HG02970 (cell line): ENCODE measurements around the gene SGCA.

Experiments used
- ATAC-seq: cut with Tn5 transposase; IDR thresholded peaks from one replicate; pipeline ENCODE4 v1.9.1; 2021; ENCODE audit warnings: mild to moderate bottlenecking, moderate library complexity, moderate number of reproducible peaks; ENCODE audit not compliant: unreplicated experiment, low FRiP score

SGCA gene

GRCh38 chr17:50164697-50164988 lies 1.2 kb upstream of the SGCA start:
- no peak for ATAC-seq

GRCh38 chr17:50165066-50165465 lies 739 bp upstream of the SGCA start:
- ATAC-seq = no peak

- ATAC-seq = no peak
Observed at GRCh38 chr17:50165466-50165865, 339 bp upstream of the SGCA start.

GRCh38 chr17:50166518-50167181 lies 845 bp downstream of the SGCA start:
- no peak for ATAC-seq

- no peak for ATAC-seq
Observed at GRCh38 chr17:50167371-50167770, 1.6 kb downstream of the SGCA start.

GRCh38 chr17:50168319-50168718 lies 2.5 kb downstream of the SGCA start:
- no peak for ATAC-seq

GRCh38 chr17:50169121-50169764 lies 3.4 kb downstream of the SGCA start:
- ATAC-seq = no peak

GRCh38 chr17:50169881-50170459 lies 4.2 kb downstream of the SGCA start:
- ATAC-seq = no peak

GRCh38 chr17:50170662-50171370 lies 5.0 kb downstream of the SGCA start:
- no peak for ATAC-seq

GRCh38 chr17:50171371-50172071 lies 5.7 kb downstream of the SGCA start:
- ATAC-seq = no peak

GRCh38 chr17:50172130-50172529 lies 6.3 kb downstream of the SGCA start:
- ATAC-seq = no peak

- no peak for ATAC-seq
Observed at GRCh38 chr17:50172936-50173334, 7.1 kb downstream of the SGCA start.

- no peak for ATAC-seq
Observed at GRCh38 chr17:50173335-50173941, 7.6 kb downstream of the SGCA start.

- no peak for ATAC-seq
Observed at GRCh38 chr17:50174444-50174843, 8.6 kb downstream of the SGCA start.

- no peak for ATAC-seq
Observed at GRCh38 chr17:50175035-50175807, 9.4 kb downstream of the SGCA start.

- ATAC-seq = no peak
Observed at GRCh38 chr17:50176559-50177357, 11.0 kb downstream of the SGCA start.

GRCh38 chr17:50177476-50177875 lies 11.7 kb downstream of the SGCA start:
- ATAC-seq = no peak

GRCh38 chr17:50177983-50178834 lies 12.4 kb downstream of the SGCA start:
- ATAC-seq = no peak
